Hippocampal formation (tissue), 2 donors: ENCODE results near the gene SH3TC2.
A peak's percentile ranks its signal among the peaks of the same experiment; 100 is the strongest.

Source experiments
- DNase-seq, 2 donors: peaks; one replicate each; lab custom pipeline; 2025; lab: John Stamatoyannopoulos, UW

SH3TC2 gene

DNA sequence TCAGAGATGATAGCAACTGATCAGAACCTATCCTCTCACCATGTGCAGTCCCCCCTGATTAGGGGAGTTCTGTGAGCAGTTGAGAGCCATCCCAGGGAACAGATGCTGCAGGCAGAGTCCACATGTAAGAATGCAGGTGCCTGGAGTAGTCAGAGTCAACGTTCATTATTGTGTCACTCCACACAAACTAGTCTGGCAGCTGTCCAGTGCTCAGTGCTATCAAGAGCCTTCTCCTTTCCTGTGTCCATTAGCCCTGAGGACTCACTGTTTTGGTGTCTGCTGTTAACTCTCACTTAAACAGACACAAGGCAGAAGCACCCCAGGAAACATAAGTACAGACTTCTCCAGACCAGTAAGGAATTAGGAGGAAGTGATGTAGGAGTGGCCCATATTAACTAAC, 2.5 kb downstream of the SH3TC2 start:
- no peak for DNase-seq

DNA sequence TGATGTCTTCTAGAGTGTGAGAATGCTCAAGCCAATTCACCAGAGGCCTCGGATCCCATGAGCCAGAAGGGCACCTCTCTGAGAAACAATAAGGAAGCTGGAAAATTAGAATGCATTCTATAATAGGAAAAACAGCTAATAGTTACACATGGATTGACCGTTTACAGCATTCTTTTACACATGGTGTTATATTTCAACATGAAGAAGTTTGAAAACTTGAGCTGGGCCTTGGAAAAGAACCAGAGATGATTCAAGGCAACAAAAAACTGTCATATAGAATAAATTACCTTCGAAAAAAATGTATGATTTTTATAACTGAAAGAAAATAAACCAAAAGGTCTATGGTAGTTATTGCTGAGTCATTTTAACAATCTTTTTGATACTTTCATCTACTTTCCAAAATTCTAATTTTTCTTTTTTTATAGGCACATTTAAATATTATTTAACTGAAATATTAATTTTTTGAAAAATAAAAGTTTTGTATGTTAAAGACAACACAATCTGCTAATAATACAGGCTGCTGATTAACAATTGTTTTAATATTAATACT, 6.2 kb downstream of the SH3TC2 start:
- no peak for DNase-seq

DNA sequence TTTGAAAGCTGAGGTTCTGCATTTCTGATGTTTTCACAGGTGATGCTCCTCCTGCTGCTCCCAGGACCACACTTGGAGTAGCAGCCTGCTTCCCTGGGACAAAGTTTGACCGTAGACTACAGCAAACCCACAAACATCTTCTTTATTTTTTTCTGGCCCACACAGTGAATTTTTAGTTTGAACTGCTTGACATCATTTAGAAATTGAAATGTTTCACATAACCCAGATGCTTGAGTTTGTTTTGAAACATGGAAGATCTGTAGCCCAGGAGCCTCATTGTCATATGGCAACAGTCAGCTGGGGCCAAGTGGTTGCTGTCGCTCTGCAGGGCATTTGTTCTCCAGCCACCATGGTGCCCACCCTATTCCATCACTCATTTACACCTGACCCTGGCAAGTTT, 8.4 kb downstream of the SH3TC2 start:
- DNase-seq: no peak

- DNase-seq: no peak
Measured at GRCh38 chr5:149053072-149053695, 9.7 kb downstream of the SH3TC2 start.

DNA sequence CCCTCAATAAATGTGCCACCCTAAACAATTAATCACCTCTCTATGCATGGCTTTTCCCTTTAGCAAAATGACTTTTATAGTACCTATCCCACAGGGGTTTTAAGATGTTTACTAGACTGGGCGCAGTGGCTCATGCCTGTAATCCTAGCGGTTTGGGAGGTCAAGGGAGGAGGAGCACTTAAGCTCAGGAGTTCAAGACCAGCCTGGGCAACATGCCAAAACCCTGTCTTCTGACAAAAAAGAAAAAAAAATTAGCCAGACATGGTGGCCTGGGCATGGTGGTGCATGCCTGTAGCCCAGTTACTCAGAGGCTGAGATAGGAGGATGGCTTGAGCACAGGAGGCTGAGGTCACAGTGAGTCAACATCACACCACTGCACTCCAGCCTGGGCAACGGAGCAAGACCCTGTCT, 13.5 kb downstream of the SH3TC2 start:
- no peak for DNase-seq

GRCh38 chr5:149048811-149049210, 14.1 kb downstream of the SH3TC2 start:
- no peak for DNase-seq

GRCh38 chr5:149047462-149047861, 15.4 kb downstream of the SH3TC2 start:
- no peak for DNase-seq

GRCh38 chr5:149046196-149046829, 16.5 kb downstream of the SH3TC2 start:
- no peak for DNase-seq

DNA sequence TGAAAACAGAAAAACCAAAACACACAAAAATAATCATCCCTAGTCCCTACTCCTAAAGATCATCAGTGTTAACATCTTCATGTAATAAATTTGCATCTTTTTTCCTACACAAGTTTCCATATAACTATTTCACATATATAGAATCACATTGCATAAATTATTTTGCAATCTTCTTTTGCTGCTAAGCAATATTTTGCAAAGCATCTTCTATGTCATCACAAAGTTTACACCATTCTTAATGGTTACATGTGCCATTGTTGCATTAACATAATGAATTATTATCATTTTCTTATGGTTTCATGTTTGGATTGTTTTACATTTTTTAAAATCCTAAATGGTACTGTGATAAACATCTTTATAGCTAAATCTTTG, 17.8 kb downstream of the SH3TC2 start:
- no peak for DNase-seq

- no peak for DNase-seq
Measured at GRCh38 chr5:149044453-149045088, 18.3 kb downstream of the SH3TC2 start.

DNA sequence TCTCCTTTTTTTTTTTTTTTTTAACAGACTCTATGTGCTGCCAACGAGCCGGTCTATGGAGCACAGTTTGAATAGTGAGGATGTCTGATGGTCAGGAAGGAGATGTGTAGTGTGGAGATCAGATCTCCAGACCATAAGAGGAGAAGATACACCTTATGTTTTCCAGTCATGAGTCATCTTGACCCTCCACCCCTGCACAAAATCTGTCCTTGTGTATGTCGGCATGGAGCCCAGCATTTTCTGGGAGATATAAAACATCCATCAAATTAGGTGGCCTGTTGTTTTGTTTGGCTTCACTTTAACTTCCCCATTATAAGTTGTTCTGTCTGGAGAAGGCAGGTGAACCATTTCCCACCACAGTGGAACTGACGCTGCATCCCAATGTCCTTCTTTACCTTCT, 19.2 kb downstream of the SH3TC2 start:
- no peak for DNase-seq

GRCh38 chr5:149042865-149043264, 20.0 kb downstream of the SH3TC2 start:
- DNase-seq: no peak

DNA sequence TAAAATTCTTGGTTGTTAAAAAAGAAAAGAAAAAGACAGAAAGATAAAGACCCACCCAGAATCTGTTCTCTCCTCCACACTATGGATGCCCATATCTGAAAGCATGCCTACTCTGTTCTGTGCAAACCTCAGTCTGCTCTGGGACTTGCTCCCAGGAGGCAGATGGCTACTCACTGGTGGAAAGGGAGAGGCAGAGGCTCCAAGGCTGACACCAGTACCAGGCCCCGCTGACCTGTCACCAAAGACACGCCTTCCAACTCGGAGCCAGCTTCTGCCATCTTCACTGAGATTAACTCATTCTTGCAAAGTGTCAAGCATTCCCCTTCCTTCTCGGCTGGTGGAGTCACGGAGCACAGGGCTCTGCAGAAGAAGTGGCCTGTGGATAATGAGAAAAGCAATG, 21.6 kb downstream of the SH3TC2 start:
- no peak for DNase-seq

DNA sequence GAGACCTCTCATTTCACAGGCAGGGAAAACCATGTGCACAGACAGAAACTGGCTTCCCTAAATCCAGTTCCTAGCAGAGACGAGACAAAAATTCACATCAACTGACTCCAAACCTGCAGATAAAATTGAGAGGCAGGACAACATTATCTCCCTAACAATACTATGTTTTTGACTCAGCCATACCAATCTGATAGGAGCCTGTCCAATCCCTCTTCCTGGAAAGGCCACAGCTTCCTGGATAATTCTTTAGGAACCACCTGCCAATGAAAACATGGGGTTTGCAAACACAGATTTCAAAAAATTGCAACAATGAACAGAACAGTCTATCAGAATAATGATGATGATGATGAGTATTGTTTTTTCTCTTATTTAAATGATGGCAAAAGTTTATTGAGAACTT, 22.4 kb downstream of the SH3TC2 start:
- no peak for DNase-seq

- DNase-seq: no peak
Measured at GRCh38 chr5:149039506-149039905, 23.4 kb downstream of the SH3TC2 start.

DNA sequence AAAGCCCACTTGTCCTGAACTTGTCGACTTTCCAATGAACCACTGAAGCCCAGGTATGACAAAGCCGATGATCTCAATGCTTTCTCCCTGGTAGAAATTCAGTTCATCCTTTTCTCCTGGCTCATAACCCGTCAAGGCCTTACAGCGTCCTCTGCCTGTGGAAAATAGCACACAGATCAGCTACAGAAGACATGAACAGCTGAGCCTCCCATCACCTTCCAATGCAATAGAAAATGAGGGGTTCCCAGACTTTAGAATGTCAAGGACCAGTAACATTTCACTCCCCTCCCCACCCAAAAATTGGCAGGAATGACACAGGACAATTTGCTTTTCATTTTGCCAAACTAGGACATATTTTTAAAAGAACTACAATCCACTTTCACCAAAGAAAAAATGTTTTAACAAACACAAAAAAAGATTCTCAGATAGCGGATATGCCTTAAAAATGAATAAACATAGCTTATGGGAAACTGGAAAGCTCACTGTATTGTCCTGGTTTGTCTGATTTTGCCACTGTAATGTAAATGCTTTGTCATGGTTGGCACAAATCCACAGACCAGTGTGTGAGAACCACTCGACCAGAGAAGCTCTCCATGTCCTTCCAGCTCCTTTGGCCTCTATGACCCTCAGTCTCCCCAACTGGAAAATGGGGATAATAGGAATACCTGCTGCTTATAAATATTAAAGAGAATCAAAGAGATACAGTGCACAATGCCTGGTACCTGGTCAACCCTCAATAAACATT, 24.4 kb downstream of the SH3TC2 start:
- DNase-seq: no peak

DNA sequence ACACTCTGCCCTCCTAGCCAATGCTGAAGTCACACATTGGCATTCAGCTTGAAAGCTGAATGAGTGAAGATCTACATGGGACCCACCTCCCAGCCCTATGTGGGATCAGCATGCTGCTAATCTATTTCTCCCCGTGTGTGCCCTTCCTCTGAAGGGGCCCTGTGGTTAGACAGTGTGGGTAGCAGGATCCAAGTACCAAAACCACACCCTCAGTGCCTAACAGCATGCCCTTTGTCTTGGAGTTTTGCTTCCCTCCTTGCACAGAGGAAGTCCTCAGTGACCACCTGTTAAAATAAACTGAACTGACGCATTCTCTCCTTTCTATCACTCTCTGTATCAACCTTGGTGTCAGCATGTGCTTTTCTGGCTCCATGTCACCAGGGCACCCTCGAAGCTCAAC, 25.0 kb downstream of the SH3TC2 start:
- no peak for DNase-seq

DNA sequence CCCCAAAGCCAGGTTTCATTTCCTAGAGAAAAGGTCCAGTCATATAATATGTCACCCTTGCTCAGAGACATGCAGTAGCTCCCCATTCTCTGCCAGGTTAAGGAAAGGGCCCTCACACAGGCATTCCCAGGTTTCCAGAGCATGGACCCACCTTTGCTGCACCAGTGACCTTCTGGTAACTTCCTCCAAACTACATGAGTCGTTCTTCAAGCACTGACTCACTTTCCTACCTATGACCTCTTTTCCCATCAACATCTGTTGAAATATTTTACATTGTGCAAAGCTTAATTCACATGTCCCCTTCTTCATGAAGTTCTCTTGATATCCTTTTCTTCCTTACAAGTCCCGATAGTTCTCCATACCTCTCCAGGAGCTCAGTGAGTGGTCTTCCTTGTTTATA, 25.9 kb downstream of the SH3TC2 start:
- DNase-seq: no peak

GRCh38 chr5:149036168-149036567, 26.7 kb downstream of the SH3TC2 start:
- DNase-seq: no peak

GRCh38 chr5:149035372-149035790, 27.5 kb downstream of the SH3TC2 start:
- peak; percentile 74 to 80 for DNase-seq

GRCh38 chr5:149030838-149031397, 31.9 kb downstream of the SH3TC2 start:
- no peak for DNase-seq

DNA sequence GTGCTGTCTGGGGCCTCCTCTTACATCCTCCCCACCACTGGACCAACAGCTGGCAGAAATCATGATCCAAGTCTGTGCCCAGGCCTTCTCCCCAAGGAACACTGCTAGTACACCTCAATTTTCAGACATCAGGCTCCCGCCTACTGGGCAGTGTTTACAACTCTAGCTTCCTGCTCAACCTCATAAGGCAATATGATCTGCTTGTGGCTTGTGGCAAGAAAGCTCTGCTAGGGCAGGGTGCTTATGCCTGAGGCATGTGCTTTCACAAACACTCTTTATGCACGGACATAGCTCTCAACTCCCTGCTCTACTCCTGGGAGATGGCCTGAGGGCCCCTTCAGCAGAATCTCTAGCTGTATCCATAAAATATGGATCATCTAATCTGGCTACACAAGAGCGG, 32.5 kb downstream of the SH3TC2 start:
- DNase-seq: no peak
